ENCODE data around the gene PRPF6.

DNA sequence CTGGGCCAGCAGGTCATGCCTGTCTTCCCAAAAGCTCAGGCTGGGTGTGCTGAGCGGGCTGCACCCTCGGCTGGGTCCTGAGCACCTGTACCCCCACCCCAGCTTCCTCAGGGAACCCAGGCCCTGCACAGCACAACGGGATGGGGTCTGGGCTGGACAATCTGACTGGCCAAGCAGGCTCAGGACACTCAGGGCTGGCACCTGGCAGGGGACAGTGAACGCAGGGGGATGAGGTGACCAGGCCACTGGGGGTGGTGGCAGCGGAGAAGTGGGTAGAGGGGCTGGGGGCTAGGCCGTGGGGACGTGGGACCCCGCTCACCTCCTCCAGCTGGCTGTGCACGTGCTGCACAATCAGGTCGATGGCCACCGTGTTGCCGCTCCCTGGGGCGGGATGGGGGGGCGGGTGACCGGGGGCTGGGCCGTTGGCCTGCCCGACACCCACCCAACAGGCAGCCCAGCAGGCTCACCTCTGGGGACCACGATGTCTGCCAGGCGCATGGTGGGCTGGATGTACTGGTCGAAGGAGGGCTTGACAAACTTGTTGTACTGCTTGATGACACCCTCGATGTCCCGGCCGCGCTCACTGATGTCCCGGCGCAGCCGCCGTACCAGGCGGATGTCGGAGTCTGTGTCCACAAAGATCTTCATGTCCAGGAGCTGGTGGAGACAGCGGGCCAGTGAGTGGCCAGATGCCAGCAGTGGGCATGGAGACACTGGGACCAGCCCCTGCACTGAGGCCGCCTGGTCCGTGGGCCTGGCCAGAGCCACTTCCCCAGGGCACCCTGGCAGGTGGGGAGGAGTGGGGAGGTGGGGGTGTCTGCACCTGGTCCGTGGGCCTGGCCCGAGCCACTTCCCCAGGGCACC lies 36.6 kb upstream of the PRPF6 start:
- TF ChIP-seq, protein P1, sequence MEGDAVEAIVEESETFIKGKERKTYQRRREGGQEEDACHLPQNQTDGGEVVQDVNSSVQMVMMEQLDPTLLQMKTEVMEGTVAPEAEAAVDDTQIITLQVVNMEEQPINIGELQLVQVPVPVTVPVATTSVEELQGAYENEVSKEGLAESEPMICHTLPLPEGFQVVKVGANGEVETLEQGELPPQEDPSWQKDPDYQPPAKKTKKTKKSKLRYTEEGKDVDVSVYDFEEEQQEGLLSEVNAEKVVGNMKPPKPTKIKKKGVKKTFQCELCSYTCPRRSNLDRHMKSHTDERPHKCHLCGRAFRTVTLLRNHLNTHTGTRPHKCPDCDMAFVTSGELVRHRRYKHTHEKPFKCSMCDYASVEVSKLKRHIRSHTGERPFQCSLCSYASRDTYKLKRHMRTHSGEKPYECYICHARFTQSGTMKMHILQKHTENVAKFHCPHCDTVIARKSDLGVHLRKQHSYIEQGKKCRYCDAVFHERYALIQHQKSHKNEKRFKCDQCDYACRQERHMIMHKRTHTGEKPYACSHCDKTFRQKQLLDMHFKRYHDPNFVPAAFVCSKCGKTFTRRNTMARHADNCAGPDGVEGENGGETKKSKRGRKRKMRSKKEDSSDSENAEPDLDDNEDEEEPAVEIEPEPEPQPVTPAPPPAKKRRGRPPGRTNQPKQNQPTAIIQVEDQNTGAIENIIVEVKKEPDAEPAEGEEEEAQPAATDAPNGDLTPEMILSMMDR (IDR thresholded peaks at IDR 0.05) = no peak
- TF ChIP-seq EZH2 (IDR thresholded peaks at IDR 0.05) = no peak
